ES-I3 (cell line): ENCODE data around the gene GNAZ.

Source experiments
- H3K36me3 ChIP-seq: 2 replicates; pipeline ENCODE4 v1.6.1; 2013; ENCODE audit warnings: mild to moderate bottlenecking, low read length, control low read depth, moderate library complexity; ENCODE audit not compliant: insufficient read depth
- H3K4me1 ChIP-seq: 2 replicates; pipeline ENCODE4 v1.6.1; 2013; ENCODE audit warnings: mild to moderate bottlenecking, control low read depth, low read length; ENCODE audit not compliant: insufficient read depth
- H3K9ac ChIP-seq: 2 replicates; pipeline ENCODE4 v1.6.1; 2013; ENCODE audit warnings: low read depth, mild to moderate bottlenecking, low read length, moderate library complexity
- H3K9me3 ChIP-seq: 2 replicates; pipeline ENCODE4 v1.6.1; 2013; ENCODE audit warnings: mild to moderate bottlenecking, low read length, moderate library complexity; ENCODE audit not compliant: control insufficient read depth, insufficient read depth

The GNAZ gene

GRCh38 chr22:23159291-23159630 is 88.9 kb downstream of the GNAZ start:
- H3K36me3 ChIP-seq = no peaks in the 10 kb centered on the region
- H3K9me3 ChIP-seq = no peaks in the 10 kb centered on the region
- H3K9ac ChIP-seq = no peak overlapping the region
- peaks cover 7% of the 10 kb centered on the region; the same call in 1 of the 2 replicates for H3K4me1 ChIP-seq

- Histone ChIP-seq H3K4me1 (peaks cover 7% of the 10 kb centered on the region; the same call in 1 of the 2 replicates), H3K9ac (no peak overlapping the region), H3K9me3 (no peaks in the 10 kb centered on the region), H3K36me3 (no peaks in the 10 kb centered on the region)
Measured at GRCh38 chr22:23161029-23161428, 90.7 kb downstream of the GNAZ start.

GRCh38 chr22:23161574-23161973 is 91.3 kb downstream of the GNAZ start:
- Histone ChIP-seq H3K36me3 (no peaks in the 10 kb centered on the region), H3K9ac (no peak overlapping the region), H3K9me3 (no peaks in the 10 kb centered on the region), H3K4me1 (peaks cover 5% of the 10 kb centered on the region; the same call in 1 of the 2 replicates)

GRCh38 chr22:23163665-23164064 is 93.3 kb downstream of the GNAZ start:
- no peak overlapping the region for H3K9ac ChIP-seq
- H3K36me3 ChIP-seq = no peaks in the 10 kb centered on the region
- H3K9me3 ChIP-seq = no peaks in the 10 kb centered on the region
- no peaks in the 10 kb centered on the region for H3K4me1 ChIP-seq

- H3K9me3 ChIP-seq = no peaks in the 10 kb centered on the region
- H3K4me1 ChIP-seq = no peaks in the 10 kb centered on the region
- H3K9ac ChIP-seq = no peak overlapping the region
- no peaks in the 10 kb centered on the region for H3K36me3 ChIP-seq
Measured at GRCh38 chr22:23164091-23164490, 93.8 kb downstream of the GNAZ start.

GRCh38 chr22:23166042-23166831 is 95.9 kb downstream of the GNAZ start:
- Histone ChIP-seq H3K9me3 (no peaks in the 10 kb centered on the region), H3K4me1 (no peaks in the 10 kb centered on the region), H3K9ac (no peak overlapping the region), H3K36me3 (no peaks in the 10 kb centered on the region)

GRCh38 chr22:23166841-23167616 is 96.7 kb downstream of the GNAZ start:
- H3K9ac ChIP-seq = no peak overlapping the region
- no peaks in the 10 kb centered on the region for H3K9me3 ChIP-seq
- no peaks in the 10 kb centered on the region for H3K36me3 ChIP-seq
- H3K4me1 ChIP-seq = no peaks in the 10 kb centered on the region

GRCh38 chr22:23168391-23169042 is 98.2 kb downstream of the GNAZ start:
- H3K9me3 ChIP-seq = no peaks in the 10 kb centered on the region
- H3K36me3 ChIP-seq = no peaks in the 10 kb centered on the region
- H3K9ac ChIP-seq = no peak overlapping the region
- H3K4me1 ChIP-seq = no peaks in the 10 kb centered on the region

- Histone ChIP-seq H3K9ac (no peak overlapping the region), H3K4me1 (no peaks in the 10 kb centered on the region), H3K9me3 (no peaks in the 10 kb centered on the region), H3K36me3 (no peaks in the 10 kb centered on the region)
Measured at GRCh38 chr22:23169043-23169406, 98.7 kb downstream of the GNAZ start.
